HG02678 (cell line): ENCODE results near the gene SRSF11.
A peak's percentile ranks its signal among the peaks of the same experiment; 100 is the strongest.
"Not testable (repeated sequence)": the region's sequence is repeated elsewhere in the genome, so short reads cannot be mapped to it uniquely, and the experiment has no call there.

Experiments
- ATAC-seq: cut with Tn5 transposase; IDR thresholded peaks from one replicate; pipeline ENCODE4 v1.9.1; 2021; ENCODE audit warnings: mild to moderate bottlenecking, moderate library complexity; ENCODE audit not compliant: unreplicated experiment

Gene SRSF11, protein sequence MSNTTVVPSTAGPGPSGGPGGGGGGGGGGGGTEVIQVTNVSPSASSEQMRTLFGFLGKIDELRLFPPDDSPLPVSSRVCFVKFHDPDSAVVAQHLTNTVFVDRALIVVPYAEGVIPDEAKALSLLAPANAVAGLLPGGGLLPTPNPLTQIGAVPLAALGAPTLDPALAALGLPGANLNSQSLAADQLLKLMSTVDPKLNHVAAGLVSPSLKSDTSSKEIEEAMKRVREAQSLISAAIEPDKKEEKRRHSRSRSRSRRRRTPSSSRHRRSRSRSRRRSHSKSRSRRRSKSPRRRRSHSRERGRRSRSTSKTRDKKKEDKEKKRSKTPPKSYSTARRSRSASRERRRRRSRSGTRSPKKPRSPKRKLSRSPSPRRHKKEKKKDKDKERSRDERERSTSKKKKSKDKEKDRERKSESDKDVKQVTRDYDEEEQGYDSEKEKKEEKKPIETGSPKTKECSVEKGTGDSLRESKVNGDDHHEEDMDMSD

DNA sequence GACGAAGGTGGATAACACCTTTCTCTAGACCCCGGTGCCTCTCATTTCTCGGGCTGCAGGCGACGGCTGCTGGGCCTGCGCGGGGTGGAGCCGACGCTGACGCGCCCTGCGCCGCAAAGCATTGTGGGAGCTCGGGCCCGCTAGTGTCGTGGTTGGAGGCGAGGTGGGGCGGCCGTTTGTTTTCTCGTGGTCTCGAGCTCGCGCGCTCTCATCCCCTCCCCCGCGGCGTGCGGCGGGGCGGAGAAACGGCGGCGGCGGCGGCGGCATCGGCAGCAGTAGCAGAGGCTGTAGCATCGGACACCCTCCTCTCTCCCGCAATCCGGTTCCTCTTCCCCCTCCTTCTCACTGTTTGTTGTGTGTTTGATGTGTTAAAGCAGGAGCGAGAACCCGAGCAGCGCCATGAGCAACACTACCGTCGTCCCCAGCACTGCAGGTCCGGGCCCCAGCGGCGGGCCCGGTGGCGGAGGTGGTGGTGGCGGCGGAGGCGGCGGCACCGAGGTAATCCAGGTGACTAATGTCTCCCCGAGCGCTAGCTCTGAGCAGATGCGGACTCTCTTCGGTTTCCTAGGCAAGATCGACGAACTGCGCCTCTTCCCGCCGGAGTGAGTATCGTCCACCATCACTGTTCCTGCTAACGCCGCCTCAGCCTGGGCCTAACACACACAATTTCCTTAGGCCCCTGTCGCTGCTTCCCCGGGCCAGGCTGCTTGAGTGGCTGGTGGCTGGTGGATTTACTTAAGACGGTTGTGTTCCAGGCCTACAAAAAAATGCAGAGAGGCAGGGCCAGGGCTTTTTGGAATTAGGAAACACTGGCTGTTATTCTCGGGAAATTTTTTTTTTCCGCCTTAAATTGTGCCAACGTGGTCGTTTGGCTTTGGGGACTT is at the start of gene SRSF11:
Gene SRSF11, plus strand, starts transcription at position 143 of the 884 bp plus-strand sequence. Its CDS starts 257 bp downstream, at position 400.
- ATAC-seq = peak; percentile 94

- no peak for ATAC-seq
Measured at GRCh38 chr1:70171512-70171911, 49.7 kb upstream of the SRSF11 start.

DNA sequence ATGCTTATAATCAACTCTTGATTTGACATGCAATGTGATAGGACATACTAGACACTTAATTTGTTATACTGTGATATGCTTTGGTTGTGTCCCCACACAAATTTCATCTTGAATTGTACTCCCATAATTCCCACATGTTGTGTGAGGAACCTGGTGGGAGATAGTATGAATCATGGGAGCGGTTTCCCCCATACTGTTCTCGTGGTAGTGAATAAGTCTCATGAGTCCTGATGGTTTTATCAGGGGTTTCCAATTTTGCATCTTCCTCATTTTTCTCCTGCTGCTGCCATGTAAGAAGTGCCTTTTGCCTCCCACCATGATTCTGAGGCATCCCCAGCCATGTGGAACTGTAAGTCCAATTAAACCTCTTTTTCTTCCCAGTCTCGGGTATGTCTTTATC is 36.0 kb upstream of the SRSF11 start:
- ATAC-seq = not testable (repeated sequence)

GRCh38 chr1:70188522-70188921 is 32.7 kb upstream of the SRSF11 start:
- ATAC-seq = no peak

GRCh38 chr1:70190180-70190579 is 31.0 kb upstream of the SRSF11 start:
- ATAC-seq = no peak

DNA sequence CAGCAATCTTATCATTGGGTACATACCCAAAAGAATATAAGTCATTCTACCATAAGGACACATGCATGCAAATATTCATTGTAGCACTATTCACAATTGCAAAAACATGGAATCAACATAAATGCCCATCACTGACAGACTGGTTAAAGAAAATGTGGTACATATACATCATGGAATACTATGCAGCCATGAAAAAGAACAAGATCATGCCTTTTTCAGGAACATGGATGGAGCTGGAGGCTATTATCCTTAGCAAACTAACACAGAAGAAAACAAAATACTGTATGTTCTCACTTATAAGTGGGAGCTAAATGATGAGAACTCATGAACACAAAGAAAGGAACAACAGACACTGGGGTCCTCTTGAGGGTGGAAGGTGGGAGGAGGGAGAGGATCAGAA is 28.7 kb upstream of the SRSF11 start:
- not testable (repeated sequence) for ATAC-seq

DNA sequence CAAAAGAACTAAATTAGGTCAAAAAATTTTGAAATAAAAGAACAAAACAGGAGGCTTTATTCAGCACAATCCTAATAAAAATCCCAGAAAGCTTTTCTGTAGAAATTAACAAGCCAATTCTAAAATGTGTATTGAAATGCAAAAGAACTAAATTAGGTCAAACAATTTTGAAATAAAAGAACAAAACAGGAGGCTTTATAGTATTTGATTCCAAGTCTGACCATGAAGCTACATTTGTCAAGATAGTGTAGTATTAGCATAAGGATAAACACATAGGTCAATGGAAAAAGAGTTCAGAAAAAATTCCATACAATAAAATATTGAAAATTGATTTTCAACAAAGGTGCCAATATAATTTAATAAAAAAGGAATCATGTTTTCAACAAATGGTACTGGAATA is 26.6 kb upstream of the SRSF11 start:
- no peak for ATAC-seq

- peak; percentile 86 for ATAC-seq
Measured at GRCh38 chr1:70195342-70195741, 25.8 kb upstream of the SRSF11 start.

DNA sequence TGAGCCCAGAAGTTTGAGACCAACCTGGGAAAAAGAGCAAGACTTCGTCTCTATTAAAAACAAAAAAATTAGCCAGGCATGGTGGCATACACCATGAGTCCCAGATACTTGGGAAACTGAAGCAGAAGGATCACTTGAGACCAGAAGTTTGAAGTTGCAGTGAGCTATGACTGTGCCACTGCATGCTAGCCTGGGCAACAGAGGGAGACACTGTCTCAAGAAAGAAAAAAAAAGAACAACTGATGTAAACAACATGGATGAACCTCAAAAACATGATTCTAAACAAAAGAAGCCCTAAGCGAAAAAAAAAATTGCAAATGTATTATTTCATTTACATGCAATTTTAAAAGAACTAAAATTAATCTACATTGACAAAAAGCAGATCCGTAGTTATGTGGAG is 24.8 kb upstream of the SRSF11 start:
- no peak for ATAC-seq

- no peak for ATAC-seq
Measured at GRCh38 chr1:70200065-70200464, 21.1 kb upstream of the SRSF11 start.

DNA sequence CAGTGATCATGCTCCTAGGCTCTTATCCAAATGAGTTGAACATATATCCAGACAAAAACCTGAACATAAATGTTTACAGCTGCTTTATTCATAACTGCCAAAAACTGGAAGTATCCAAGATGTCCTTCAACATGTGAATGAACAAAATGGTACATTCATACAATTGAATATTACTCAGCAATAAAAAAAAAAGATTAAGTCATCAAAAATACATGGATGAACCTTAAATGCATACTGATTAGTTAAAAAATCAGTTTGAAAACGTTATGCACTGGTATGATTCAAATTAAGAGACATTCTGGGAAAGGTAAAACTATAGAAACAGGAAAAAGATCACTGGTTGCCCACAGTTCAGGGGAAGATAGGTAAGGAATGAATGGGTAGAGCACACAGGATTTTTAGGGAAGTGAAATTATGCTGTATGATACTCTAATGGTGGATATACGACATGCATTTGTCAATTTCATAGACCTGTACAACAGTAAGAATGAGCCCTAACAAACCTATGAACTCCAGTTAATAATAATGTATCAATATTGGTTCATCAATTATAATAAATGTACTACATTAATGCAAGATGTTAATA is 18.9 kb upstream of the SRSF11 start:
- no peak for ATAC-seq

GRCh38 chr1:70204139-70204538 is 17.0 kb upstream of the SRSF11 start:
- no peak for ATAC-seq

GRCh38 chr1:70204600-70204999 is 16.6 kb upstream of the SRSF11 start:
- no peak for ATAC-seq

DNA sequence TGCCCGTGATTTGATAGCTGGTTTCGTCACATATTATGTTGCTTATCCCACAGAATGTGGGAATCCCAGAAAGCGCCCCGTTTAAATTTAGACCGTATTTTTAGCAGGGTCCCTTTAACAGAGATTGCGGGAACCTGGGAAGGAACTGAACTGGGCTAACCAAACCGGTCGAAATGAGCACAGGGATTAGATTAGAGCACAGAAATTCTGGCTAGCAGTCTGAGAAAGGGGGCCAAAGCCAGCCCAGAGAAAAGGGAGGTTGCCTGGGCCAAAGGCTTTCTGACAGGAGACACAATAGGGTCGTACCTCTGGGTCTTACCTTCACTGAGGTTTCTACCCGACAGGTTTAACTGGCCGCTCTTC is 16.1 kb upstream of the SRSF11 start:
- peak; percentile 30 for ATAC-seq

GRCh38 chr1:70205434-70206118 is 15.6 kb upstream of the SRSF11 start, which contains the start of gene LRRC40:
Gene LRRC40, minus strand, starts transcription at chr1:70205579. Its CDS starts 39 bp downstream, at chr1:70205540.
- ATAC-seq = peak; percentile 88

DNA sequence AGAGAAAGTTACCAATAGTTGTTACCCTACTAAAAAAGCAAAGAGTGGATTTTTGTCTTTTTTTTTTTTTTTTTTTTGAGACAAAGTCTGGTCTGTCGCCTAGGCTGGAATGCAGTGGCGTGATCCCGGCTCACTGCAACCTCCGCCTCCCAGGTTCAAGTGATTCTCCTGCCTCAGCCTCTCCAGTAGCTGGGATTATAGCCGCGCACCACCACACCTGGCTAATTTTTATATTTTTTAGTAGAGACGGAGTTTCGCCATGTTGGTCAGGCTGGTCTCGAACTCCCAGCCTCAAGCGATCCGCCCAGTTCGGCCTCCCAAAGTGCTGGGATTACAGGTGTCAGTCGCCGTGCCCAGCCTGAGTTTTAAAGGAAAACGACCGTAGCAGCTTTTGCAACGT is 14.3 kb upstream of the SRSF11 start:
- not testable (repeated sequence) for ATAC-seq

- ATAC-seq = no peak
Measured at GRCh38 chr1:70207492-70207891, 13.7 kb upstream of the SRSF11 start.

GRCh38 chr1:70208292-70208691 is 12.9 kb upstream of the SRSF11 start:
- ATAC-seq = no peak

DNA sequence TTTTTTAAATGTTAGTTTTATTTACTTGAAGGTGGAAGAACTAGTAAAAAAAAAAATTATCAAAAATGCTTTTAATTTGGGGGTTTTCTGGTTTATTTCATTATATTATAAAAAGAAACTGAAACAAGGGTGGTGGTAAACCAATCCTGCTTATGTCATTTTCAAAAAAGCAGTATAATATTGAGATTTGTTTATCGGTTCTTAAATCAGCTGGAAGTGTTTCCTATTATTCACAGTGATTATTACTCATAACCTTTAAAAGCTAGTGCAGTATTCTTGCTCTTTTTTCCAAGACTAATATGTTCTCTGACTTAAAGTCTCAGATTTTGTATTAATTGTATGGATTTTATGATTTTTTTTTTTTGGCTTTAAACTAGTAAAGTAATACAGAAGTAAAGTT is 10.4 kb upstream of the SRSF11 start:
- no peak for ATAC-seq

DNA sequence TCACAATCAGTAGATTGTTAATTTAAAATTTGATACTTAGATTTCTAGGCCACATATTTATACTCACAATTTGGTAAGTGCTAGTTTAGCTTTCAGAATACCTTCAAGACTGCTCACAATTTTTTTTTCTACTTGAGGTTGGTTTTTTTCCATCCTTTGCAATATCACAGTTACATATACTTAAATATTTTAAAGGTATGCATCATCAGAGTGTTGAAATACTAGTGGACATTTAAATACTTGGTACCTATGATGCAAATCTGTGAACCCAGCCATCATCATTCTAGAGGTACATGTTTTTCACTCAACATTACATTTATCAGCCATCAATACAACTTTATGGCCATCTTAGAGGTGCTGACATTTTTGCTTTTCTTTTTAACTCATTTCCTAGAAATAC is 9.6 kb upstream of the SRSF11 start:
- ATAC-seq = no peak

- no peak for ATAC-seq
Measured at GRCh38 chr1:70220015-70220414, 1.2 kb upstream of the SRSF11 start.
